OCI-LY1 (cell line): ENCODE results near the gene CYP21A2.

ENCODE experiments used
- H2AFZ ChIP-seq: fragments of 200-600 bp; sonication (generic), shearing (Covaris generic); 2 replicates; pipeline ENCODE4 v1.6.0; 2014; ENCODE audit warnings: antibody characterized with exemption, mild to moderate bottlenecking, low read length
- H3F3A ChIP-seq: fragments of 200-600 bp; sonication (generic), shearing (Covaris generic); 2 replicates; pipeline ENCODE4 v1.6.0; 2014; ENCODE audit warnings: mild to moderate bottlenecking, antibody characterized with exemption, low read length, moderate library complexity; ENCODE audit not compliant: insufficient read depth
- H3K27ac ChIP-seq: fragments of 200-600 bp; sonication (generic); 2 replicates; pipeline ENCODE4 v1.5.1; 2014; ENCODE audit warnings: low read length, mixed run types, mild to moderate bottlenecking, low read depth; ENCODE audit not compliant: poor library complexity, severe bottlenecking
- H3K27me3 ChIP-seq: fragments of 200-600 bp; sonication (generic); 2 replicates; pipeline ENCODE4 v1.6.0; 2014; ENCODE audit warnings: antibody characterized with exemption, mild to moderate bottlenecking, low read length, moderate library complexity; ENCODE audit not compliant: insufficient read depth
- H3K36me3 ChIP-seq: fragments of 200-600 bp; sonication (generic); 2 replicates; pipeline ENCODE4 v1.6.1; 2014; ENCODE audit warnings: mild to moderate bottlenecking, antibody characterized with exemption, low read length, moderate library complexity, mixed read lengths; ENCODE audit not compliant: insufficient read depth
- H3K4me1 ChIP-seq: fragments of 200-600 bp; sonication (generic); 2 replicates; pipeline ENCODE4 v1.5.1; 2014; ENCODE audit warnings: mild to moderate bottlenecking, low read length, moderate library complexity; ENCODE audit not compliant: insufficient read depth, severe bottlenecking
- H3K4me2 ChIP-seq: fragments of 200-600 bp; sonication (generic), shearing (Covaris generic); 2 replicates; pipeline ENCODE4 v1.6.1; 2014; ENCODE audit warnings: low read length
- H3K4me3 ChIP-seq: fragments of 200-600 bp; sonication (generic); 2 replicates; pipeline ENCODE4 v1.5.1; 2014; ENCODE audit warnings: low read length, low read depth, mild to moderate bottlenecking, mixed read lengths; ENCODE audit not compliant: poor library complexity, severe bottlenecking
- H3K79me2 ChIP-seq: fragments of 200-600 bp; shearing (Covaris generic); 2 replicates; pipeline ENCODE4 v1.6.1; 2016; ENCODE audit warnings: mixed run types, low read length, mixed read lengths; ENCODE audit not compliant: insufficient read depth
- H3K9ac ChIP-seq: fragments of 200-600 bp; sonication (generic), shearing (Covaris generic); 2 replicates; pipeline ENCODE4 v1.6.1; 2014; ENCODE audit warnings: mild to moderate bottlenecking, low read length, mixed read lengths
- H3K9me2 ChIP-seq: fragments of 200-600 bp; sonication (generic), shearing (Covaris generic); 2 replicates; pipeline ENCODE4 v1.6.1; 2014; ENCODE audit warnings: low read depth, mild to moderate bottlenecking, low read length, mixed read lengths
- H3K9me3 ChIP-seq: fragments of 200-600 bp; shearing (Covaris generic); 2 replicates; pipeline ENCODE4 v1.6.1; 2014; ENCODE audit warnings: low read length, mixed read lengths
- H4K20me1 ChIP-seq: fragments of 200-600 bp; sonication (generic), shearing (Covaris generic); 2 replicates; pipeline ENCODE4 v1.6.0; 2016; ENCODE audit warnings: mild to moderate bottlenecking, low read length; ENCODE audit not compliant: insufficient read depth
- EZH2 ChIP-seq: fragments of 200-600 bp; sonication (generic), shearing (Covaris generic); IDR thresholded peaks from 2 replicates; pipeline ENCODE4 v1.8.0; 2017; ENCODE audit warnings: borderline replicate concordance, mixed run types, mild to moderate bottlenecking, antibody characterized with exemption, low read length, moderate library complexity, mixed read lengths
- TF ChIP-seq, protein P1 (sequence below): fragments of 200-600 bp; sonication (generic), shearing (Covaris generic); IDR thresholded peaks from 2 replicates; pipeline ENCODE4 v1.5.1; 2017; ENCODE audit warnings: mild to moderate bottlenecking, antibody characterized with exemption, low read length, moderate library complexity, mixed read lengths

The CYP21A2 gene

GRCh38 chr6:32079566-32080290, 41.5 kb downstream of the CYP21A2 start:
- Histone ChIP-seq H3K79me2 (no peaks in the 10 kb centered on the region), H2AFZ (no peak overlapping the region), H3K27me3 (peaks cover 16% of the 10 kb centered on the region; the same call in 1 of the 2 replicates), H4K20me1 (no peaks in the 10 kb centered on the region), H3K4me1 (no peaks in the 10 kb centered on the region), H3K4me2 (no peak overlapping the region), H3K9me3 (no peaks in the 10 kb centered on the region), H3K4me3 (no peak overlapping the region), H3F3A (no peaks in the 10 kb centered on the region), H3K36me3 (no peaks in the 10 kb centered on the region), H3K27ac (no peak overlapping the region), H3K9me2 (no peaks in the 10 kb centered on the region), H3K9ac (no peak overlapping the region)
- TF ChIP-seq, protein P1, sequence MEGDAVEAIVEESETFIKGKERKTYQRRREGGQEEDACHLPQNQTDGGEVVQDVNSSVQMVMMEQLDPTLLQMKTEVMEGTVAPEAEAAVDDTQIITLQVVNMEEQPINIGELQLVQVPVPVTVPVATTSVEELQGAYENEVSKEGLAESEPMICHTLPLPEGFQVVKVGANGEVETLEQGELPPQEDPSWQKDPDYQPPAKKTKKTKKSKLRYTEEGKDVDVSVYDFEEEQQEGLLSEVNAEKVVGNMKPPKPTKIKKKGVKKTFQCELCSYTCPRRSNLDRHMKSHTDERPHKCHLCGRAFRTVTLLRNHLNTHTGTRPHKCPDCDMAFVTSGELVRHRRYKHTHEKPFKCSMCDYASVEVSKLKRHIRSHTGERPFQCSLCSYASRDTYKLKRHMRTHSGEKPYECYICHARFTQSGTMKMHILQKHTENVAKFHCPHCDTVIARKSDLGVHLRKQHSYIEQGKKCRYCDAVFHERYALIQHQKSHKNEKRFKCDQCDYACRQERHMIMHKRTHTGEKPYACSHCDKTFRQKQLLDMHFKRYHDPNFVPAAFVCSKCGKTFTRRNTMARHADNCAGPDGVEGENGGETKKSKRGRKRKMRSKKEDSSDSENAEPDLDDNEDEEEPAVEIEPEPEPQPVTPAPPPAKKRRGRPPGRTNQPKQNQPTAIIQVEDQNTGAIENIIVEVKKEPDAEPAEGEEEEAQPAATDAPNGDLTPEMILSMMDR: no peak
- TF ChIP-seq EZH2: no peak

DNA sequence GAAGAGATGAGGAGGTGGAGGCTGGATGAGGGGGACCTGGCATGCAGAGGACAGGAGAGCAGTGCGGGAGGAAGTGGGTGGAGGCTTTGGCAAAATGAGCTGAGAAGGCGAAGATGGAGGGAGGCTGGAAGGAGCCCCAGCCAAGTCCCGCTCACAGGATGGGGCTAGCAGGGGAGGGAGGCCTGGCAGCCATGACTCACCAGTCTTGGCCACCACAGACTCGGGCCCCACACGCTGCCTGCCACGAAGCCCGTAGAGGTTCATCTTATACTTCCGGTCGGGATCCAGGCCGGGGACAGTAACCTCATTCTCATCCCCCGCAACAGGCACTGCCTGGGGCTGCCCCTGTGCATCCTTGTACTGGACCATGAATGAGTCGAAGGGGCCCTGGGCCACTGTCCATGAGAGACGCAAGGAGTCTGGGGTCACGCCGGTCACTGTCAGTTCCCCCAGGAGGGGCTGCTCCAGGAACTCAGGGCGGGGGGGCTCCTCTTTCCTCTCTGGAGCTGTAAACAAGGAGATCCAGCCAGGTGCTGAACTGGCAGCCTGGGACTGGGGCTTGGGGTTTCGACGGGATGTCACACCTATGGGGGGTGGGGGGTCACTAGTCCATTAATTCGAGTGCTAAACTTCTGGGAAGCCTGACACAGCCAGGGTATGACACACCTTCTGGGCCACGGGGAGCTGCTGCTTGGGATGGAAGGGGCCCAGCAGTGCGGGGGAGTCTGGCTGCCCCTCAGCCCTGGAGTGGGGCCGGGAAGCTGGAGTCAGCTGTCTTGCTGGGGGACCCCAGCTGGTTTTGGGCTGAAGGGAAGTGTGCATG, 43.2 kb downstream of the CYP21A2 start:
- Histone ChIP-seq H3K4me3 (no peak overlapping the region), H3K36me3 (no peaks in the 10 kb centered on the region), H3K27ac (no peak overlapping the region), H3F3A (no peaks in the 10 kb centered on the region), H3K27me3 (peaks cover 19% of the 10 kb centered on the region; the same call in 1 of the 2 replicates), H2AFZ (no peak overlapping the region), H4K20me1 (no peaks in the 10 kb centered on the region), H3K9me2 (no peaks in the 10 kb centered on the region), H3K4me1 (no peaks in the 10 kb centered on the region), H3K9ac (no peak overlapping the region), H3K9me3 (no peaks in the 10 kb centered on the region), H3K4me2 (no peak overlapping the region), H3K79me2 (no peaks in the 10 kb centered on the region)
- no peak for TF ChIP-seq EZH2
- TF ChIP-seq, protein P1: no peak

DNA sequence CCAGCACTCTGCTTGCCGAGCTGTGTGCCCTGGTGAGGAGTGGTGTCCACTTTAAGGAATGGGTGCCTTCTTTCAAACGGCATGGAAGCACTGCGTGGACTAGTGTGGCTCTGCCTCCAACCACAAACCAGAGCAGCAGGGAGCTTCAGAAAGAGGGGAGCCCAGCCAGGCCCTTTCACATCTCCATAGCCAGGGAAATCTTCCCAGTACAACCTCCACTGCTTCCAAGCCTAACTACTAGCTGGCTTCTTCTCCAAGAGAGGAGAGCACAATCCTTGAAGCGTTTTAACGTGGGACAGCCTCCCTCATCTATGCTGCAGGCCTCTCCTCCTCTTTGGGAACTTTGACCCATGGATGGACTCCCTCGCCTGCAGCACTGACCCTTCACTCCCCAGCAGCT, 44.3 kb downstream of the CYP21A2 start:
- Histone ChIP-seq H3K9me3 (no peaks in the 10 kb centered on the region), H3K4me2 (no peak overlapping the region), H3K27me3 (peaks cover 15% of the 10 kb centered on the region; the same call in 1 of the 2 replicates), H3K9ac (no peak overlapping the region), H3K4me1 (peaks cover 6% of the 10 kb centered on the region), H3F3A (no peaks in the 10 kb centered on the region), H3K79me2 (no peaks in the 10 kb centered on the region), H3K4me3 (no peak overlapping the region), H3K36me3 (no peaks in the 10 kb centered on the region), H2AFZ (no peak overlapping the region), H3K27ac (no peak overlapping the region), H3K9me2 (no peaks in the 10 kb centered on the region), H4K20me1 (no peaks in the 10 kb centered on the region)
- TF ChIP-seq, protein P1: no peak
- no peak for TF ChIP-seq EZH2
